DOHH2 (cell line): Measurements from ENCODE around the gene DNASE2B.

Experiments used
- H3F3A ChIP-seq: fragments of 200-600 bp; sonication (generic), shearing (Covaris generic); 2 replicates; pipeline ENCODE4 v1.6.0; 2016; ENCODE audit warnings: antibody characterized with exemption, mild to moderate bottlenecking; ENCODE audit not compliant: control insufficient read depth, insufficient read depth
- H3K27ac ChIP-seq: fragments of 200-600 bp; sonication (generic); 2 replicates; pipeline ENCODE4 v1.5.1; 2014; ENCODE audit warnings: low read depth, mild to moderate bottlenecking, low read length, moderate library complexity
- H3K27me3 ChIP-seq: fragments of 200-600 bp; sonication (generic); 2 replicates; pipeline ENCODE4 v1.6.1; 2014; ENCODE audit warnings: mild to moderate bottlenecking, low read length, mixed read lengths; ENCODE audit not compliant: control insufficient read depth
- H3K36me3 ChIP-seq: fragments of 200-600 bp; sonication (generic); 2 replicates; pipeline ENCODE4 v1.6.1; 2014; ENCODE audit warnings: mild to moderate bottlenecking, low read length, moderate library complexity, mixed read lengths; ENCODE audit not compliant: control insufficient read depth
- H3K4me1 ChIP-seq: fragments of 200-600 bp; sonication (generic); 2 replicates; pipeline ENCODE4 v1.6.1; 2014; ENCODE audit warnings: mild to moderate bottlenecking, low read length, mixed read lengths; ENCODE audit not compliant: control insufficient read depth
- H3K4me2 ChIP-seq: fragments of 200-600 bp; sonication (generic); 2 replicates; pipeline ENCODE4 v1.6.0; 2014; ENCODE audit warnings: mild to moderate bottlenecking, low read length, moderate library complexity
- H3K4me3 ChIP-seq: fragments of 200-600 bp; sonication (generic); 2 replicates; pipeline ENCODE4 v1.5.1; 2014; ENCODE audit warnings: mild to moderate bottlenecking, low read length, mixed read lengths
- H3K79me2 ChIP-seq: fragments of 200-600 bp; sonication (generic); 2 replicates; pipeline ENCODE4 v1.6.1; 2014; ENCODE audit warnings: mild to moderate bottlenecking, low read length, mixed read lengths; ENCODE audit not compliant: control insufficient read depth
- H3K9me2 ChIP-seq: fragments of 200-600 bp; sonication (generic); replicated peaks from 2 replicates; pipeline ENCODE4 v1.6.1; 2014; ENCODE audit warnings: mild to moderate bottlenecking, low read length, mixed read lengths; ENCODE audit not compliant: control insufficient read depth
- H3K9me3 ChIP-seq: fragments of 200-600 bp; sonication (generic); 2 replicates; pipeline ENCODE4 v1.6.1; 2014; ENCODE audit warnings: antibody characterized with exemption, low read length, mixed read lengths; ENCODE audit not compliant: control insufficient read depth, insufficient read depth
- H4K20me1 ChIP-seq: fragments of 200-600 bp; sonication (generic); 2 replicates; pipeline ENCODE4 v1.6.0; 2014; ENCODE audit warnings: low read depth, mild to moderate bottlenecking, antibody characterized with exemption, low read length, moderate library complexity; ENCODE audit not compliant: control insufficient read depth, insufficient read depth
- EZH2phosphoT487 ChIP-seq: fragments of 200-600 bp; sonication (generic); IDR thresholded peaks from 2 replicates; pipeline ENCODE4 v1.6.1; 2017; ENCODE audit warnings: borderline replicate concordance, mild to moderate bottlenecking, antibody characterized with exemption, low read length, moderate library complexity, mixed read lengths
- TF ChIP-seq, protein P1 (sequence below): fragments of 200-600 bp; sonication (generic); IDR thresholded peaks from one replicate; pipeline ENCODE4 v1.5.1; 2014; ENCODE audit warnings: antibody characterized with exemption, mild to moderate bottlenecking, low read depth, low read length; ENCODE audit not compliant: poor library complexity, severe bottlenecking

DNASE2B gene

DNA sequence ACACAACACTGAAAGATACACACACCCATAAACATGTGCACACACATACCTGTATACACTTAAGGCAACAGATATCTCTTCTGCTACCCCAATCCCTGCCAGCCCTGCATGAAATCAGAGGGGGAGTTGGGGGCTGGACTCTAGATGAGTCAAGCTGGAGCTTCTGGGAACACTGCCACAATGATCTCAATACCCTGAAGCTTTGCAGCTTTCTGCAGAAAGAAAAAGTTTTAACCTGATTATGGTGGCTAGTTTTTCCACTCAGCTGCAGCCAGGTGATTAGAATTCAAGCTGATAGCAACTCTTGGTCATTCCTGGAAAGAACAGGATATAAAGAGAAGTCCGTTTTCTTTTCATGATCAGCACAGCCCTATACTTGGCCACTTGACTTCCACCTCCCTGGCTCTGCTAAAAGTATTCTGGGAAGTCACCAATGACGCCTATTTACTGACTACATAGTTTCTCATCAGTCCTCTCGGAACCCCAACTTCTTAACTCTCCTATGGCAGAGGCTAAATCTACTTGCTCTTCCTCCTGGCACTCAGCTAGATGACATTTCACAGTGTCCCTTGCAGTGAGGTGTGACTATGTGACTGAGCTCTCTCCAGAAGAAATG is 20.7 kb upstream of the DNASE2B start:
- Histone ChIP-seq H4K20me1 (no peaks in the 10 kb centered on the region), H3K4me2 (no peak overlapping the region), H3K79me2 (no peaks in the 10 kb centered on the region), H3K4me3 (no peak overlapping the region), H3K36me3 (no peaks in the 10 kb centered on the region), H3F3A (no peaks in the 10 kb centered on the region), H3K27ac (no peak overlapping the region), H3K4me1 (no peaks in the 10 kb centered on the region), H3K9me2 (no peaks in the 10 kb centered on the region), H3K9me3 (no peaks in the 10 kb centered on the region), H3K27me3 (no peaks in the 10 kb centered on the region)
- TF ChIP-seq EZH2phosphoT487: no peak
- TF ChIP-seq, protein P1, sequence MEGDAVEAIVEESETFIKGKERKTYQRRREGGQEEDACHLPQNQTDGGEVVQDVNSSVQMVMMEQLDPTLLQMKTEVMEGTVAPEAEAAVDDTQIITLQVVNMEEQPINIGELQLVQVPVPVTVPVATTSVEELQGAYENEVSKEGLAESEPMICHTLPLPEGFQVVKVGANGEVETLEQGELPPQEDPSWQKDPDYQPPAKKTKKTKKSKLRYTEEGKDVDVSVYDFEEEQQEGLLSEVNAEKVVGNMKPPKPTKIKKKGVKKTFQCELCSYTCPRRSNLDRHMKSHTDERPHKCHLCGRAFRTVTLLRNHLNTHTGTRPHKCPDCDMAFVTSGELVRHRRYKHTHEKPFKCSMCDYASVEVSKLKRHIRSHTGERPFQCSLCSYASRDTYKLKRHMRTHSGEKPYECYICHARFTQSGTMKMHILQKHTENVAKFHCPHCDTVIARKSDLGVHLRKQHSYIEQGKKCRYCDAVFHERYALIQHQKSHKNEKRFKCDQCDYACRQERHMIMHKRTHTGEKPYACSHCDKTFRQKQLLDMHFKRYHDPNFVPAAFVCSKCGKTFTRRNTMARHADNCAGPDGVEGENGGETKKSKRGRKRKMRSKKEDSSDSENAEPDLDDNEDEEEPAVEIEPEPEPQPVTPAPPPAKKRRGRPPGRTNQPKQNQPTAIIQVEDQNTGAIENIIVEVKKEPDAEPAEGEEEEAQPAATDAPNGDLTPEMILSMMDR: no peak

DNA sequence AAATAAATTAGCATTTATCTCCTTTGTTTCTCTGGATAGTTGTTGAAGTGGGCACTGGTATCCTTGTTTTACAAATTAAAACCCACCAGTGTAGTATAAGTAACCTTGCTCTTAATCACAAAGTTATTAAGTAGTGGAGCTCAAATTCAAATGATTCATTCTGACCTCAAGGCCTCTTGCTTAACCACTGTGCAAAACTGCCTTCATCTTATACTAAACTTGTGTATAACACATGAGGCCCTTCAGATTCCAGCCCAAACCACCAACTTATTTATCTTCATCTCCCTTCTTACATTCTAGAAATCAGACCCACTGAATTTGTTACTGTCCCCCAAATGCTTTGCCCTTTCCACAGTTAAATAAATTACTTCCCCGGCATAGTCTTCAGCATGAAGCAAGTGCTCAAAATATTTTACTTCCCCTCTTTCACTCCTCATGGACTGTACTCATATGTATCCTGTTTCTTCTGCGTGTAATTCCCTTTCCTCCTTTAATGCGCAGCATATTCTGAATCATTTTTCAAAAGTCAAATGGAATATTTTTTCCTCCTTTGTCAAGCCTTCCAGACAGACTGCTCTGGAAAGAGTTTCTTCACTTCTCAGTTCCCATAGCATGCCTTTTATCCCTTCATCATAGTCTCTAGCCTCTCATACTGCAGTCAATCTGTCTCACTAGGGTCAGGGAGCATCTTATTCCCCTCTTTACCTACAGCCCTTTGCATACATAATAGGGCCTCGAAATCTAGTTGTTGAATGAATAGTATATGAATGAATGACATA is 19.0 kb upstream of the DNASE2B start:
- H3K36me3 ChIP-seq: no peaks in the 10 kb centered on the region
- H4K20me1 ChIP-seq: no peaks in the 10 kb centered on the region
- H3K4me1 ChIP-seq: no peaks in the 10 kb centered on the region
- H3K4me2 ChIP-seq: no peak overlapping the region
- no peaks in the 10 kb centered on the region for H3K9me2 ChIP-seq
- no peaks in the 10 kb centered on the region for H3K9me3 ChIP-seq
- no peak for TF ChIP-seq EZH2phosphoT487
- TF ChIP-seq, protein P1: no peak
- no peak overlapping the region for H3K4me3 ChIP-seq
- H3F3A ChIP-seq: no peaks in the 10 kb centered on the region
- H3K27ac ChIP-seq: no peak overlapping the region
- H3K79me2 ChIP-seq: no peaks in the 10 kb centered on the region
- no peaks in the 10 kb centered on the region for H3K27me3 ChIP-seq

DNA sequence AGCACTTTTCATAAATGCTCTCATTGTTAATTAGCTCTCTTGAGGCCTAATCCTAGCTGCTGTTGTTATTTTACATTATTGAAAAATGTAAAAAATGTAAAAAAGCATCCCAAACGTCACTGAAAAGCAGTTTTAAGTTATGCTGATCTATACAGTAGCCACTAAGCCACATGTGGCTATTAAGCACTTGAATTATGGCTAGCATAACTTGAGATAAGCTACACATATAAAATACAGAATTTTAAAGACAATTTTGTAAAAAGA is 18.4 kb upstream of the DNASE2B start:
- H3K4me1 ChIP-seq: no peaks in the 10 kb centered on the region
- H4K20me1 ChIP-seq: no peaks in the 10 kb centered on the region
- H3F3A ChIP-seq: no peaks in the 10 kb centered on the region
- H3K79me2 ChIP-seq: no peaks in the 10 kb centered on the region
- TF ChIP-seq, protein P1: no peak
- no peak for TF ChIP-seq EZH2phosphoT487
- H3K9me2 ChIP-seq: no peaks in the 10 kb centered on the region
- no peak overlapping the region for H3K27ac ChIP-seq
- H3K36me3 ChIP-seq: no peaks in the 10 kb centered on the region
- H3K4me3 ChIP-seq: no peak overlapping the region
- no peaks in the 10 kb centered on the region for H3K9me3 ChIP-seq
- no peak overlapping the region for H3K4me2 ChIP-seq
- no peaks in the 10 kb centered on the region for H3K27me3 ChIP-seq
